ENCODE results near the gene SNCG.
"Not testable (repeated sequence)": the region's sequence is repeated elsewhere in the genome, so short reads cannot be mapped to it uniquely, and the experiment has no call there.

The SNCG gene

GRCh38 chr10:86944907-86945306 lies 13.5 kb upstream of the SNCG start:
- DNase-seq (ENCODE audit: low read depth in 2 of 3, low spot score in 1 of 3), result no peak

GRCh38 chr10:86945361-86946212 lies 12.8 kb upstream of the SNCG start:
- no peak for DNase-seq (ENCODE audit: low read depth in 2 of 3, low spot score in 1 of 3)

- DNase-seq (ENCODE audit: low read depth in 2 of 3, low spot score in 1 of 3), result no peak
Observed at GRCh38 chr10:86946213-86947155, 11.9 kb upstream of the SNCG start.

- DNase-seq (ENCODE audit: low read depth in 2 of 3, low spot score in 1 of 3), result not testable (repeated sequence)
Observed at GRCh38 chr10:86947806-86948205, 10.6 kb upstream of the SNCG start.

- DNase-seq (ENCODE audit: low read depth in 2 of 3, low spot score in 1 of 3), result no peak
Observed at GRCh38 chr10:86950349-86950748, 8.1 kb upstream of the SNCG start.

- no peak for DNase-seq (ENCODE audit: low read depth in 2 of 3, low spot score in 1 of 3)
Observed at GRCh38 chr10:86951184-86951761, 7.1 kb upstream of the SNCG start.

- DNase-seq (ENCODE audit: low read depth in 2 of 3, low spot score in 1 of 3), result no peak
Observed at GRCh38 chr10:86952106-86952505, 6.3 kb upstream of the SNCG start.

GRCh38 chr10:86952697-86953096 lies 5.7 kb upstream of the SNCG start:
- DNase-seq (ENCODE audit: low read depth in 2 of 3, low spot score in 1 of 3), result not testable (repeated sequence)

GRCh38 chr10:86953747-86954680 lies 4.4 kb upstream of the SNCG start:
- DNase-seq (ENCODE audit: low read depth in 2 of 3, low spot score in 1 of 3), result no peak

GRCh38 chr10:86954681-86955500 lies 3.5 kb upstream of the SNCG start:
- DNase-seq (ENCODE audit: low read depth in 2 of 3, low spot score in 1 of 3), result no peak

GRCh38 chr10:86955501-86956194 lies 2.8 kb upstream of the SNCG start:
- no peak for DNase-seq (ENCODE audit: low read depth in 2 of 3, low spot score in 1 of 3)

GRCh38 chr10:86956195-86956847 lies 2.1 kb upstream of the SNCG start:
- no peak for DNase-seq (ENCODE audit: low read depth in 2 of 3, low spot score in 1 of 3)

- no peak for DNase-seq (ENCODE audit: low read depth in 2 of 3, low spot score in 1 of 3)
Observed at GRCh38 chr10:86956848-86957448, 1.5 kb upstream of the SNCG start.

- no peak for DNase-seq (ENCODE audit: low read depth in 2 of 3, low spot score in 1 of 3)
Observed at GRCh38 chr10:86957471-86958115, 806 bp upstream of the SNCG start, which contains the start of gene MMRN2. MMRN2 (minus strand) TSS chr10:86957615; CDS start chr10:86957541, 74 bp downstream.

- DNase-seq (ENCODE audit: low read depth in 2 of 3, low spot score in 1 of 3), result no peak
Observed at GRCh38 chr10:86958901-86959736, 720 bp downstream of the SNCG start.

GRCh38 chr10:86959737-86960002 lies 1.3 kb downstream of the SNCG start:
- no peak for DNase-seq (ENCODE audit: low read depth in 2 of 3, low spot score in 1 of 3)

All from stimulated activated CD4-positive, alpha-beta T cell treated with anti-CD3 and anti-CD28 coated beads, Interleukin-12 subunit alpha, Interleukin-12 subunit beta, amount 100 ng/mL, for 48 hours (primary cell).